GM12878 (cell line): ENCODE measurements around the gene PYGO2. TPM values are rescaled to one million over a fixed set of nuclear protein-coding genes. Genes with fewer than 3 reads are reported as not detected.

ENCODE experiments used
- BCLAF1 ChIP-seq: fragments of 450-650 bp; IDR thresholded peaks from 2 replicates; pipeline ENCODE4 v1.6.1; 2017; ENCODE audit warnings: antibody characterized with exemption, mild to moderate bottlenecking, moderate library complexity
- BRCA1 ChIP-seq: IDR thresholded peaks from 2 replicates; pipeline ENCODE4 v1.6.1; 2011; ENCODE audit warnings: low read depth, low read length, improper control_type of control experiment
- CREM ChIP-seq: IDR thresholded peaks from 2 replicates; pipeline ENCODE4 v1.6.1; 2014; ENCODE audit warnings: antibody characterized with exemption, low read depth
- EGR1 ChIP-seq, 2 experiments: IDR thresholded peaks; 1 replicate in 1 of 2; 2 replicates in 1 of 2; pipeline ENCODE4 v1.6.1; 2011 to 2012; ENCODE audit warnings: low read depth in 2 of 2, low read length in 2 of 2, borderline replicate concordance in 1 of 2, mild to moderate bottlenecking in 1 of 2, moderate library complexity in 1 of 2
- FOXM1 ChIP-seq: IDR thresholded peaks from 2 replicates; pipeline ENCODE4 v1.6.1; 2012; ENCODE audit warnings: low read depth, mild to moderate bottlenecking, inconsistent platforms, low read length, moderate library complexity
- HCFC1 ChIP-seq: fragments of 150-350 bp; IDR thresholded peaks from 2 replicates; pipeline ENCODE4 v1.6.1; 2014; ENCODE audit warnings: low read length
- MXI1 ChIP-seq: fragments of 150-350 bp; IDR thresholded peaks from 2 replicates; pipeline ENCODE4 v1.6.1; 2011; ENCODE audit warnings: low read depth, mild to moderate bottlenecking, inconsistent platforms, low read length, improper control_type of control experiment
- RELB ChIP-seq: fragments of 450-650 bp; IDR thresholded peaks from 2 replicates; pipeline ENCODE4 v1.6.1; 2017; ENCODE audit warnings: low read depth, mild to moderate bottlenecking, moderate library complexity
- SIN3A ChIP-seq: IDR thresholded peaks from 2 replicates; pipeline ENCODE4 v1.6.1; 2012; ENCODE audit warnings: low read depth, low read length, improper control_type of control experiment
- SMARCA5 ChIP-seq: fragments of 450-650 bp; IDR thresholded peaks from 2 replicates; pipeline ENCODE4 v1.6.1; 2017; ENCODE audit warnings: mild to moderate bottlenecking
- polyA plus RNA-seq, 11 experiments: library from polyadenylated mRNA; depleted of rRNA in 4 of 11; unstranded in 6 of 11; stranded (reverse) in 5 of 11; fragments of >200 nt; fragmentation: Nextera tagmentation in 4 of 11; fragmentation: Illumina TruSeq in 1 of 11; extraction: Ambion mirVana in 4 of 11; extraction: Trizol in 1 of 11; gene quantifications; 1 replicate in 1 of 11; 2 replicates in 10 of 11; pipeline versions ENCODE4 v1.2.1 to v1.2.3, GENCODE V29; 2011 to 2016; ENCODE audit warnings: inconsistent platforms in 2 of 11, missing spikeins in 2 of 11, low read depth in 1 of 11
- total RNA-seq, 4 experiments: library from RNA; depleted of rRNA in 3 of 4; stranded (reverse); fragments of >200 nt in 3 of 4; fragmentation: Illumina TruSeq in 1 of 4; extraction: Trizol in 1 of 4; gene quantifications; 2 replicates each; pipeline versions ENCODE4 v1.2.1 to v1.2.3, GENCODE V29; 2013 to 2021

PYGO2 gene
- total and polyA plus RNA-seq, 10 of the 15 experiments (the other 5 are each of a cell fraction or from before 2014, with no cell fraction given): 8.1 to 33.8 (median 23.5) TPM

- no peak for TF ChIP-seq BRCA1
- peak; percentile 83; the same call in 1 of the 2 replicates for TF ChIP-seq MXI1
- peak in 1 of 2 experiments; percentile 74; a peak in 2 of 3 replicates for TF ChIP-seq EGR1 (IDR thresholded peaks at IDR 0.05; ENCODE audit: borderline replicate concordance in 1 of 2, low read depth in 2 of 2, low read length in 2 of 2)
- TF ChIP-seq SIN3A: peak; percentile 63
- no peak for TF ChIP-seq BCLAF1
- TF ChIP-seq SMARCA5: 0 out of 2 replicates have a peak, but pooled peaks have one; percentile 18
- peak; percentile 29; the same call in 1 of the 2 replicates for TF ChIP-seq RELB
- no peak for TF ChIP-seq FOXM1
- 0 out of 2 replicates have a peak, but pooled peaks have one; percentile 7 for TF ChIP-seq HCFC1
- peak; percentile 7; the same call in 1 of the 2 replicates for TF ChIP-seq CREM
Observed at GRCh38 chr1:154975409-154976059, 14.0 kb upstream of the PYGO2 start (continued).
